ENCODE results near the gene PTPN23. TPM values are rescaled to one million over a fixed set of nuclear protein-coding genes. Genes with fewer than 3 reads are reported as not detected.
"Not testable (repeated sequence)": the region's sequence is repeated elsewhere in the genome, so short reads cannot be mapped to it uniquely, and the experiment has no call there.

The PTPN23 gene
- total RNA-seq, 1 donor from 2014 or later: 50.8 TPM

DNA sequence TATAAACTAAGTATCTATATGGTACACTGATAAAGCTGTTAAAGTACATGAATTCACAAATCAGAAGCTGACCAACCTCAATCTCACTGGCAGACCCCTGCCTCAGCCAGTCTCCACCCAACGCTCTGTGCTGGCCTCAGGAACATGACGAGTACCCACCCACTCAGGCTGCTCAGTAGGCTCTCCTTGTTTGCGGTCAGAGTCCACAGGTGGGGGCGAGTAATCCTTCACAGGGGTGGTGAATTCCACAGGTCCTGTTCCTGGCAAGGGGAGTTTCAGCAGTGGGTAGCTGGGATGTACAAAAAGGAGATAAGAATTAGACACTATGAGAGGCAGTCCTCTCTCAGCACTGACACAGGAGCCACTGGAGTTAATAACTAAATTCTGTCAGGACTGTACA lies 54.0 kb downstream of the PTPN23 start:
- DNase-seq (ENCODE audit: extremely low read depth, low read depth, low spot score): no peak

DNA sequence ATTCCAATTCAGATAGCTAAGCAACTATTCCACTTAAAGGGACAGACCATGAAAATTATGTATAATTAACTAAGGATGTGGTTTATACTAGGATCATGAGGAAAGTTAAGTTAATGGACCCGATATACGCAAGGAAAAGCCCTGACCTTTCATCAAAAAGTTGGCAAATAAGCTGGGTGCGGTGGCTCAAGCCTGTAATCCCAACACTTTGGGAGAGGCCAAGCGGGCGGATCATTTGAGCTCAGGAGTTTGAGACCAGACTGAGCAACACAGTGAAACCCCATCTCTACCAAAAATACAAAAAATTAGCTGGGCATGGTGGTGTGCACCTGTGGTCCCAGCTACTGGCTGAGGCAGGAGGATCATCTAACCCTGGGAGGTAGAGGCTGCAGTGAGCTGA lies 55.4 kb downstream of the PTPN23 start:
- DNase-seq (ENCODE audit: extremely low read depth, low read depth, low spot score): no peak

DNA sequence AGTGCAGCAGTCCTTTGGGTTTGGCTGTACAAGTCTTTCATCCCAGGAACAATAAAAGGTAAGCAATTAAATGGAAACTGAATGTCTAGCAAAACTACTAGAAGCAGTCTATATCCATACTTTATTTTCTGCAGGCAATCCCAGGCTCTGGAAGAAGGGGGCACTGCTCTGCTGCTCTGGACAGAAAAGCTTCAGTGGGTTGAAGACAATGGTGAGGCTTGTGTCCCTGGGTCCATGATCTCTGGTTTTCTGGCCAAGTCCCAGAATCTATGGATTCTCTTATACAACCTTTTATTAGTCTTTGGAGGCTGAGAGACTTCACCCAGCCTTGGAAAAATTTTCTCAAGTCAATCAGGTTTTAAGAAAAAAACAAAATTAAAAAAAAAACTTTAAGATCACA lies 59.3 kb downstream of the PTPN23 start:
- DNase-seq (ENCODE audit: extremely low read depth, low read depth, low spot score): no peak

DNA sequence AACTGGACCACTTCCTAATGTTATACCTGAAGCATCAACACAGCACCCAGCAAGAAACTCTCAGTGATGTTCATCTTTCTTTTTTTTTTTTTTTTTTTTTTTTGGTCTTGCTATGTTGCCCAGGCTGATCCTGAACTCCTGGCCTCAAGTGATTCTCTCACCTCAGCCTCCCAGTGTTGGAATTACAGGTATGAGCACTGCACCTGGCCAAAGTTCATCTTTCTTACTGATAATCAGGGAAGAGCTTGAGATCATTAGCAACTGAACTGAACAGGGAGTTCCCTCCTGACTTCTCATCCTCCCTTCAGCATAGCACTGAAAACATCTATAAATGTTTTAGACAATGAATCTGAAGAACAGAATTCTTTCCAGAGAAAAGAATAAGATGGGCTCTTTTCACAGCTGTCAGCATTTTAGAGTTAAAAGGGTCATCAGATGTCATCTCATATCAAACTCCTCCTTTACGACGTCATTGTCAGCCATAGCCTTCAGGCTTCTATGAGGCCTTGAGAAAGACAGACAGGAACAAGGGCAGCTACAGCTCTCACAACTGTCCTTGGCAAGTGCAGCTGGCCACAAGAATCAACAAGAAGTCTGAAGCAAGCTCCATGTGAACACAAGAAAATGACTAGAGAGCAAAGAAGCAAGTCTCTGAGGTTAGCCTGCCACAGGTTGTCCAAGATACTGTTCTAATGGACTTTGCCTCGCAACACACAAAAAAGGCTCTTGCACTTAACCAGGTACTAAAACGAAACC lies 61.2 kb downstream of the PTPN23 start:
- DNase-seq (ENCODE audit: extremely low read depth, low read depth, low spot score): no peak

DNA sequence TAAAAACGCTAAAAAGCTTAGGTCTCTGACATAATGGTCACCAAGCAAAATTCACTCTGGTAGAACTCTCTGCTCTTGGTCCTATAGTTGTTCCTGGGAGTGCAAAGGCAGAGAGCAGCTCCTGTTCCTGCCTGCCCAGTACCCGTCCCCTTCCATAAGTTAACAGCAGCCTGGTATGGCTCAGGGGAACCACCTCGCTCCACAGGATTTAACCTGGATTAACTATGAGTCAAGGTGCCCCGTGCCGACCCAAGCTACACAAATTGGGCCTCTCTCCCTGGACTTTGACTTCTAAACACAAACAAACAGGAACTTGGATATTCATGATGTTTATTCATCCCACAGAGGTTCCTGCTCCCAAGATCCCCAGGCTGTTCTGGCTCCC lies 62.8 kb downstream of the PTPN23 start:
- no peak for DNase-seq (ENCODE audit: extremely low read depth, low read depth, low spot score)

DNA sequence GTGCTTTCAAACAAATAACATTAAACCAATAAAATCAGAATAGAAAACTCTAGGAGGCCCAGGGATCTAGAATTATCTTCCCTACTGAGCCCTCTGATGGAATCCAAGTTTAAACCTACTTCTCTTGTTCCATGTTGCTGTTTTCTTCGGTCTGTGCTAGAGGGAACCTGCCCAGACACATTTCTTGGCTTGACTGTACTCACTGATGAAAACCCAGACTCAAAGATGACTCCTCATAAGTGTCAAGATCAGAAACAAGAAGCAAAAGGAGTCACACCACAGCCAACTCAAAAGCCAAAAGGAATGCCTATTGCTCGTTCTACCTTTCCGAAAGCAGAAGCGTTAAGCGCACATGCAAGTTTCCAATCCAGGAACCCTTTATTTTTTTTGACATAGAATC lies 63.3 kb downstream of the PTPN23 start:
- DNase-seq (ENCODE audit: extremely low read depth, low read depth, low spot score): no peak

DNA sequence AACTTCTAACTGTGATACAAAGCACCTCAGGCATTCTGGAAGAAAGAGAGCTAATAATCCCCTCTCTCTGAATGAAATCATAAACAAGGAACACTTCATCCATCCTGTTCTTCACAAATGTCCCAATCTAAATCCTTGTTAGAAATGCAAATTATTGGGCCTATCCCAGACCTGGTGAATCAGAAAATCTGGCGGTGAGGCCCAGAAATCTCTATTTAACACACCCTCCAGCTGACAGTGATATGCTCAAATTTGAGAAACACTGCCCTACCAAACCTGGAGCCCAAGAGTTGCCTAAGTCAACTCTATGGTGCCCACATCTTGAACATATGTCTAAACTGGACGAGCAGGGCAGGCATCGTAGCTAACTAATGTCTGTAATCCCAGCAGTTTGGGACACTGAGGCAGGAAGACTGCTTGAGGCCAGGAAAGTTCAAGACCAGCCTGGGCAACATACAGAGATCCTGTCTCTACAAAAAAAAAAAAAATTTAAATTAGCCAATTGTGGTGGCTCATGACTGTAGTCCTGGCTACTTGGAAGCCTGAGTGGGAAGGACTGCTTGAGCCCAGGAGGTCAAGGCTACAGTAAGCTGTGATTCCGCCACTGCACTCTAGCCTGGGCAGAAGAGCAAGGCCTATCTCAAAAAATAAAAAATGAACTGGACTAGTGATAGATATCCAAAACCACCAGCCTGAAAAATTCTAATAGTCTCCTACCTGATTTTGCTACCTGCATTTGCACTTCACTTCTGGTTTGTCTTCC lies 71.8 kb downstream of the PTPN23 start:
- DNase-seq (ENCODE audit: extremely low read depth, low read depth, low spot score): no peak

DNA sequence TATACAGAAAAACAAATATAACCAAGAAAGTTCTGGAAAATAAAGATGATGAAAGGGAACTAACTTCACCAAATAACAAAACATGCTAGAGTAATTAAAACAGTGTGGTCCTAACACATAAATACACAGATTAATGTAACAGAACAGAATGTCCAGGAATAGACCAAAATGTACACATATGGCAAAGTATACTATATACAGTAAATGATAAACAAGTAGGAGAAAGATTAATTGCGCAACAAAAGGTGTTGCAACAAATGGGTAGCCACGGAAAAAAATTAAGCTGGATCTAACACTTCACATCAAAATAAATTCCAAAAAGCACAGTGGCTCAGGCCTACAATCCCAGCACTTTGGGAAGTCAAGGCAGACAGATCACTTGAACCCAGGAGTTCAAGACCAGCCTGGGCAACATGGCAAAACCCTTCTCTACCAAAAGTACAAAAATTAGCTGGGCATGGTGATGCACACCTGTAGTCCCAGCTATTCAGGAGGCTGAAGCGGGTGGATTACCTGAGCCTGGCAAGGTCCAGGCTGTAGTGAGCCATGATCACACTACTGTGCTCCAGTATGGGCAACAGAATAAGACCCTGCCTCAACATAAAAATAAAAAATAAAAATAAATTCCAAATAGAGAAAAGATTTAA lies 75.1 kb downstream of the PTPN23 start:
- DNase-seq (ENCODE audit: extremely low read depth, low read depth, low spot score): no peak

DNA sequence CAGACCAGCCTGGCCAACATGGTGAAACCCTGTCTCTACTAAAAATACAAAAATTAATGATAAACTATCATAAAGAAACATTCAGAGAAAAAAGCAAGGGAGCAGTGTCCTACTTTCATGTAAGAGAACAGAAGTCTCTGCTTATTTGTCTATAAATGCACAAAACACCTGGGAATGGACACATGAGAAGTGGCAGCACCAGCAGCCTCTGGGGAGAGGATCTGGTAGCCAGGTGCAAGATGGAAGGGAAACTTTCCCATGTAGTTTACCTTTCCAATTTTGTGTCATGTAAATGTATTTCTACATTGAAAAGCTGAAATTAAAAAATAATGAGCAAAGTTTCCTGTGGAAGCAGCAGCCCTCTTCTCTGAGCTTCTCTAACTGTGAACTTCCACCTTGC lies 76.2 kb downstream of the PTPN23 start:
- DNase-seq (ENCODE audit: extremely low read depth, low read depth, low spot score): no peak

DNA sequence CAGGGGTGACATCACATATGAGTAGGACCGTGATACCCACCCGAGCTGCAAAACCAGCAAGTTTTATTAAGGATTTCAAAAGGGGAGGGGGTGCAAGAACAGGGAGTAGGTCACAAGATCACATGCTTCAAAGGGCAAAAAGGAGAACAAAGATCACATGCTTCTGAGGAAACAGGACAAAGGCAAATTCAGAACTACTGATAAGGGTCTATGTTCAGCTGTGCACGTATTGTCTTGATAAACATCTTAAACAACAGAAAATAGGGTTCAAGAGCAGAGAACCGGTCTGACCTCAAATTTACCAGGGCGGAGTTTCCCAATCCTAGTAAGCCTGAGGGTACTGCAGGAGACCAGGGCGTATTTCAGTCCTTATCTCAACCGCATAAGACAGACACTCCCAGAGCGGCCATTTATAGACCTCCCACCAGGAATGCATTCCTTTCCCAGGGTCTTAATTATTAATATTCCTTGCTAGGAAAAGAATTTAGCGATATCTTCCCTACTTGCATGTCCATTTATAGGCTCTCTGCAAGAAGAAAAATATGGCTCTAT lies 78.8 kb downstream of the PTPN23 start:
- not testable (repeated sequence) for DNase-seq (ENCODE audit: extremely low read depth, low read depth, low spot score)

Other genes starting within 250 kb of the PTPN23 start
- 30.0 and 43.2 TPM in 2 replicates for gene SETD2, start 216.9 kb upstream of the PTPN23 start, total RNA-seq
- gene KIF9, start 98.2 kb upstream of the PTPN23 start, total RNA-seq: 13.9 TPM in 2 replicates
- 17.5 and 23.9 TPM in 2 replicates for gene KLHL18, start 98.1 kb upstream of the PTPN23 start, total RNA-seq
- 55.0 and 63.8 TPM in 2 replicates for gene SCAP, start 94.9 kb downstream of the PTPN23 start, total RNA-seq
- 23.4 and 32.5 TPM in 2 replicates for gene ELP6, start 132.7 kb downstream of the PTPN23 start, total RNA-seq
- gene CSPG5, start 197.8 kb downstream of the PTPN23 start, total RNA-seq: 0.18 and 0.48 TPM in 2 replicates

All from glomerular endothelial cell (primary cell).